Hair follicle dermal papilla cell (primary cell): ENCODE data around the gene EIF4E1B. TPM values are rescaled to one million over a fixed set of nuclear protein-coding genes. Genes with fewer than 3 reads are reported as not detected.

Experiments used
- small RNA-seq: library from RNA; depleted of rRNA; stranded (forward); fragments of <200 nt; gene quantifications from one replicate; pipeline ENCODE3, GENCODE V24; 2012
- total RNA-seq: library from RNA; depleted of rRNA; stranded (reverse); fragments of >200 nt; gene quantifications from 2 replicates; pipeline ENCODE4 v1.2.3, GENCODE V29; 2012

The EIF4E1B gene
- not detected in 2 replicates for total RNA-seq

DNA sequence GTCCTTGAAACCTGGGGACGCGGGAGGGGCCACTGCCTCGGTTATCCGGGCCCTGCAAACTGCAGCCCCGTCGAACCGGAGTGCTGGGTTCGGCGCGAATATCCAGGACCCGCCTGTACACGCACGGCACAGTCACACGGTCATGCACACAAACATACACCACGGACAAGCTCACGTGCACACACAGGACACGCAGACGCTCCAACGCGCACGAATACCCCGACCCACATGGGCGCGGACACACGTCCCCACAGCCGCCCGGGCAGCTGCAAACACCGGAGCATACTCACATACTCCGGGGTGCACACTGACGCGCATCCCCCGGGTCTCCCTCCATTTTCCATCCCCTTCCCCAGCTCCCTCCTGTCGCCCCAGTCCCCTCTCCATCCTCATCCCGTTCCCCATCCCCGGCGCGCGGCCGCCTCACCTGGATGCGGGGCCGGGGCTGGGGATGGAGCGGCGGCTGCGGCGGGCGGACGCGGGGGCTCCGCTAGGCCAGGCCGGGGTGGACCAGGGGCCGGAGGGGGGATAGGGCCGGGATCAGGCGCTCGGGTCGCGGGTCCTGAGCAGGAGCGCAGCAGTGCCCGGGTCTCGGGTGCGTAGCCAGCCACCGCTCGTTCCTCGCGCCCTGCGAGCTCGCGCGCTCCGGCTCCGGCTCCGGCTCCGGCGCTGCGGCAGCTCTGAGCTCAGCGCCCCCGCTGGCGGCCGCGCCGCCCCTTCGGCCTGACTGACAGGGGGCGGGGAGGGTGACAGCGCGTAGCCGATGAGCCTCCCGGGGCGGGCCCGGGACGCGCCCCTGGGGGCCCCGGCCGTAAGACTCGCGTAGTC lies at the start of gene EIF4E1B, which contains the start of gene SNCB:
EIF4E1B (plus strand) TSS at position 823 of the 828 bp plus-strand sequence. CDS start 12,113 bp downstream, outside the sequence.
SNCB (minus strand) TSS at position 682 of the 828 bp plus-strand sequence. CDS start 880 bp downstream, outside the sequence.

DNA sequence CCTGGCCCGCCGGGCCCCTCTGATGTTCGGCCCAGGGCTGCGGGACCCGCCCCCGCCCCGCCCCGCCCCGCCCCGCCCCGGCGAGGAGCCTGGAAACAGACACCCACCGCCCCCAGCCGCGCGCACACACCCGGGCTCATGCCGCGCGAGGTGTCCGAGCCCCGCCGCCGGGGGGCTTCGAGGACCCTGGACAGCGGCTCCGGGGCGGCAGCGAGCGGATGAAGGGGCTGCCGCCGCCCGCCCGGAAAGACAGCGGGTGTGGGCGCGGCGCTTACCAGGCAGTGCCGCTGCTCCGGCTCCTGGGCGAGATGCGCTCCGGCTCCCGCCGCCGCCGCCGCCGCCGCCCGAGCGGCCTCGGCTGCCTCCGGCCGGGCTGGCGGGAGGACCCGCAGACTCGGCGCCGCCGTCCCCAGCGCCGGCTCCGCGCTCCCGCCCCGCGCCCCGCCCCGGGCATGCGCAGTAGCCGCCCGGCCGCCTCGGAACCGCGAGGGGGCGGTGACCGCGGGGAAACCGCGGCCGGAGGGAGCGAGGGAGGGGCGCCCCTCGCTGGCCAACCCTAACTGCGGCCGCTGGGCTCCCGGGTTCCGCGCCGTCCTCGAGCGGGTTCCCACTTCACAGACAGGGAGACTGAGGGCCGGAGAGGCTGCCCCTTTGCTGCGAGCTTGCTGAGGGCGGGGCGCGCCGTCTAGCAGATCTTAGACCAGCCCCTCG lies 20.6 kb upstream of the EIF4E1B start, which contains the start of gene GPRIN1:
GPRIN1 (minus strand) TSS at position 433 of the 711 bp plus-strand sequence. CDS start 10,322 bp downstream, outside the sequence.

DNA sequence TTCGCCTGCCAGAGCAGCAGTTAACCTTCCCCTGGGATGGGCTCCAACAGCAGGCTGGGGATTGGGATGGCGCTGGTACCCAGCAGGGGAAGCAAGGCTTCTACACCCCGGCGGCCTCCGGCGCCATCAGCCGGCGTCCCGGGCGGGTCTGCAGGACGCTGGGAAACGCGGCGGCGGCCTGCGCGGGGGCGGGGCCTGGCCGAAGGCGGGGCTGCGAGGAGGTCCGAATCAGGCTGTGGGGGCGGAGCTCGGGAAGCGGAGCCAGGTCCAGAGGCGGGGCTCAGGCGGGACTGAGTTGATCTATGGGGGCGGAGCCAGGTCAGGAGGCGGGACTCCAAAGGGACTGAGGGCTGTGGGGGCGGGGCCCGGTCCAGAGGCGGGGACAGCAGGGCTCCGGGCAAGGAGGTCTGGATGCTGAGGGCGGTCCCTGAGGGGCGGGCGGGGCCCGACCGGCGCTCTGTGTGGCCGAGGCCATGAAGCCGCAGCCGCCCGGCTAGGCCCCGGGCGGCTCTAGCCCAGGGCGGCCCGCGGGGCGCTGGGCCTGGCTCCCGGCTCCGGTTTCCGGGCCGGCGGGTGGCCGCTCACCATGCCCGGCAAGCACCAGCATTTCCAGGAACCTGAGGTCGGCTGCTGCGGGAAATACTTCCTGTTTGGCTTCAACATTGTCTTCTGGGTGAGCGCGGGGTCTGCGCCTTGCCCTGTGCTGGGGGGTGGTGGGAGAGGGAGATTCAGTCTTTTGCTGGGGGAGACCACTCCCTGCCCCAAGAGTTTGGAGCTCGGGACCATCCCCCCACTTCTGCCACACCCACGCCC lies 16.8 kb downstream of the EIF4E1B start, which contains the start of gene TSPAN17:
TSPAN17 (plus strand) TSS at position 455 of the 813 bp plus-strand sequence; CDS start at position 587, 132 bp downstream.

Small RNA genes lying within 50 kb of the gene (small RNA-seq; reads per million reads assigned to genes)
- gene MIR4281: not detected

Other genes with a start within 250 kb of the EIF4E1B start
- gene NOP16, start 242.1 kb upstream of the EIF4E1B start, total RNA-seq: 5.2 and 8.0 TPM in 2 replicates
- gene HIGD2A, start 241.9 kb upstream of the EIF4E1B start, total RNA-seq: 26.0 and 33.0 TPM in 2 replicates
- 57.9 and 77.2 TPM in 2 replicates for gene CLTB, start 214.1 kb upstream of the EIF4E1B start, total RNA-seq
- 44.6 and 51.4 TPM in 2 replicates for gene FAF2, start 182.3 kb upstream of the EIF4E1B start, total RNA-seq
- gene RNF44, start 93.3 kb upstream of the EIF4E1B start, total RNA-seq: 2.8 and 5.1 TPM in 2 replicates
- not detected in 2 replicates for gene CDHR2, start 81.3 kb upstream of the EIF4E1B start, total RNA-seq
- gene GPRIN1, start 20.5 kb upstream of the EIF4E1B start, total RNA-seq: 3.4 and 3.9 TPM in 2 replicates
- not detected in 2 replicates for gene SNCB, start 141 bp upstream of the EIF4E1B start, total RNA-seq
- gene TSPAN17, start 16.8 kb downstream of the EIF4E1B start, total RNA-seq: 35.4 and 38.5 TPM in 2 replicates
- not detected in 2 replicates for gene UNC5A, start 179.9 kb downstream of the EIF4E1B start, total RNA-seq